Peyer's patch (tissue), 4 donors: Measurements from ENCODE around the gene SULT1A2. TPM values are rescaled to one million over a fixed set of nuclear protein-coding genes. Genes with fewer than 3 reads are reported as not detected.

Experiments used
- DNase-seq, 3 donors: peaks; one replicate each; pipeline ENCODE4 v3.0.0-alpha.2; 2017 to 2019
- H3K27ac ChIP-seq, 4 donors: fragments of 200-600 bp; sonication (generic); one replicate each; pipeline ENCODE4 v1.5.1; 2016 to 2019
- H3K27me3 ChIP-seq, 2 donors: fragments of 200-600 bp; sonication (generic); one replicate each; pipeline ENCODE4 v1.5.1; 2019
- H3K36me3 ChIP-seq, 3 donors: fragments of 200-600 bp; sonication (generic); one replicate each; pipeline ENCODE4 v1.5.1; 2016 to 2019
- H3K4me1 ChIP-seq, 4 donors: fragments of 200-600 bp; sonication (generic); one replicate each; pipeline ENCODE4 v1.5.1; 2016 to 2019
- H3K4me3 ChIP-seq, 4 donors: fragments of 200-600 bp; sonication (generic); 1 replicate in 3 of 4; 2 replicates in 1 of 4; pipeline ENCODE4 v1.5.1; 2016 to 2019; ENCODE audit warnings: mild to moderate bottlenecking in 1 of 4
- H3K9me3 ChIP-seq, 4 donors: fragments of 200-600 bp; sonication (generic); one replicate each; pipeline ENCODE4 v1.5.1; 2016 to 2019; ENCODE audit warnings: mild to moderate bottlenecking in 1 of 4
- CTCF ChIP-seq, 6 experiments: fragments of 450-650 bp in 4 of 6; fragments of 200-600 bp in 2 of 6; sonication (generic) in 1 of 6; IDR thresholded peaks; one replicate each; pipeline ENCODE4 v1.5.1; 2017 to 2019; ENCODE audit warnings: antibody characterized with exemption in 6 of 6, mild to moderate bottlenecking in 3 of 6, moderate library complexity in 1 of 6
- POLR2A ChIP-seq, 2 donors: fragments of 450-650 bp; IDR thresholded peaks; one replicate each; pipeline ENCODE4 v1.5.1; 2017; ENCODE audit warnings: antibody characterized with exemption in 2 of 2, mild to moderate bottlenecking in 2 of 2, moderate library complexity in 2 of 2
- total RNA-seq, 4 donors: library from RNA; depleted of rRNA; stranded (reverse); fragments of >200 nt; gene quantifications; one replicate each; pipeline ENCODE4 v1.1.0, GENCODE V29; 2016

SULT1A2 gene
- total RNA-seq, 4 donors from 2014 or later: 26.4 to 241 (median 178) TPM

GRCh38 chr16:28590384-28591340, 6.2 kb downstream of the SULT1A2 start:
- Histone ChIP-seq H3K4me1 (no peaks in the 10 kb centered on the region), H3K4me3 (no peak overlapping the region), H3K36me3 (peaks cover 0 to 62% (median 0%) of the 10 kb centered on the region in 3 donors), H3K27ac (no peak overlapping the region), H3K27me3 (no peaks in the 10 kb centered on the region), H3K9me3 (no peaks in the 10 kb centered on the region)
- no peak for DNase-seq
- TF ChIP-seq POLR2A (IDR thresholded peaks at IDR 0.05) (no peak), CTCF (IDR thresholded peaks at IDR 0.05) (no peak)

DNA sequence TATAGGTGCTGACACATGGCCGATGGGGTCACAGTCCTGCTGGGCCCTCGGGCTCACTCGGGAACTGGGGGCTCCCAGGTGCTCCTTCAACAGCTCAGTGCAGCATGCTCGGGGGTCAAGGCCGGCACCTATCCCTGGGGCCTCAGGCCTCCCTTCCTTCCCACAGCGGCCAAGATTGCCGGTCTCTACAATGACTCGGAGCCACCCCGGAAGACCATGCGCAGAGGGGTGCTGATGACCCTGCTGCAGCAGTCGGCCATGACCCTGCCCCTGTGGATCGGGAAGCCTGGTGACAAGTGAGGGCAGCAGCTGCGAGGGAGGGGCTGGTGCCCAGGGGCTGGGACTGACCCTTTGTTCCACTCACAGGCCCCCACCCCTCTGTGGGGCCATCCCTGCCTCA, 6.9 kb downstream of the SULT1A2 start:
- Histone ChIP-seq H3K27me3 (no peaks in the 10 kb centered on the region), H3K4me1 (no peaks in the 10 kb centered on the region), H3K4me3 (no peak overlapping the region), H3K27ac (no peak overlapping the region), H3K9me3 (no peaks in the 10 kb centered on the region), H3K36me3 (peaks cover 0 to 69% (median 0%) of the 10 kb centered on the region in 3 donors)
- TF ChIP-seq CTCF (IDR thresholded peaks at IDR 0.05): no peak
- no peak for TF ChIP-seq POLR2A (IDR thresholded peaks at IDR 0.05)
- no peak for DNase-seq

GRCh38 chr16:28589069-28589468, 7.8 kb downstream of the SULT1A2 start:
- H3K4me1 ChIP-seq: no peaks in the 10 kb centered on the region
- TF ChIP-seq CTCF (IDR thresholded peaks at IDR 0.05) (no peak), POLR2A (IDR thresholded peaks at IDR 0.05) (no peak)
- no peak overlapping the region for H3K4me3 ChIP-seq
- H3K9me3 ChIP-seq: no peaks in the 10 kb centered on the region
- H3K27me3 ChIP-seq: no peaks in the 10 kb centered on the region
- peaks cover 0 to 78% (median 0%) of the 10 kb centered on the region in 3 donors for H3K36me3 ChIP-seq
- DNase-seq: no peak
- H3K27ac ChIP-seq: no peak overlapping the region

DNA sequence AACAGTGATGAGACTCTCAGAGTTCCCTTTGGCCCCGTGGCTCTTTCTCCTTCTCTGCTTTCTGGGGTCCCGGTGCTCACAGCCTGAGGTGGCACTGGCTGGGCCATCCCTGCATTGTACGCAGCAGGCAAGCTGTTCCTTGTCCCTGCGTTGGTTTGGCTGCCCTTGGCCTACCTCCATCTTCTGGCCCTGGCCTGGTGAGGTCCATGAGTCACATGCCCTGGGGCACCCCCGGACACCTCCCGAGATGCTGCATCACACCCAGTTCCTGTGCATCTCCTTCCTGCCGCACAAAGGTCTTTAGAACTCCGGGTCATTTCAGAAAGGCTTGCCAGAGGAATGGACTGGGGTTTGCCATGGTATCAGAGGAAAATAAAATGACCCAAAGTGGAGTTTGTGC, 9.5 kb downstream of the SULT1A2 start:
- no peaks in the 10 kb centered on the region for H3K4me1 ChIP-seq
- no peak for DNase-seq
- H3K9me3 ChIP-seq: no peaks in the 10 kb centered on the region
- H3K4me3 ChIP-seq: no peak overlapping the region
- TF ChIP-seq CTCF (IDR thresholded peaks at IDR 0.05) (no peak), POLR2A (IDR thresholded peaks at IDR 0.05) (no peak)
- H3K36me3 ChIP-seq: peaks cover 0 to 91% (median 0%) of the 10 kb centered on the region in 3 donors
- H3K27ac ChIP-seq: no peak overlapping the region
- H3K27me3 ChIP-seq: no peaks in the 10 kb centered on the region

- no peak for DNase-seq
- Histone ChIP-seq H3K27ac (no peak overlapping the region), H3K4me3 (no peak overlapping the region), H3K36me3 (peaks cover 0 to 91% (median 0%) of the 10 kb centered on the region in 3 donors), H3K27me3 (no peaks in the 10 kb centered on the region), H3K4me1 (no peaks in the 10 kb centered on the region), H3K9me3 (no peaks in the 10 kb centered on the region)
- TF ChIP-seq POLR2A (IDR thresholded peaks at IDR 0.05) (no peak), CTCF (IDR thresholded peaks at IDR 0.05) (no peak)
Measured at GRCh38 chr16:28586466-28586865, 10.4 kb downstream of the SULT1A2 start.
